GM18517 (cell line): ENCODE measurements around the gene SH3D21.
A peak's percentile ranks its signal among the peaks of the same experiment; 100 is the strongest.

ENCODE experiments used
- ATAC-seq: cut with Tn5 transposase; IDR thresholded peaks from one replicate; pipeline ENCODE4 v1.9.1; 2021; ENCODE audit warnings: mild to moderate bottlenecking, moderate library complexity; ENCODE audit not compliant: unreplicated experiment

Gene SH3D21

DNA sequence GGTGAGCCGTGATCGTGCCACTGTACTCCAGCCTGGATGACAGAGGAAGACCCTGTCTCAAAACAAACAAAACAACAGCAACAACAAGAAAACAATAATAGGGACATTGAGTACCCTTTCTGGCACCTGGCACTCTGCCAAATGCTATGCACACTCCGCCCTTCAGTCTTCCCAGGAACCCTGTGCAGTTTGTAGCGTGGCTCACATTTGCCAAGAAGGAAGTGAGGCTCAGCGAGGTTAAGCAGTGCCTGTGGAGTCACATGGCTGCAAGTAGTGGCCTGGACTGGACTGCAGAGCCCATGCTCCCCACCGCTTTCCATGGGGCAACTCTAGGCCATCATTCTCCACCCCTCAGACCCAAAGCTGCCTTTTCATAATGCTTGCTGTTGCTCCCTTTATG is 22.5 kb downstream of the SH3D21 start:
- ATAC-seq = no peak

DNA sequence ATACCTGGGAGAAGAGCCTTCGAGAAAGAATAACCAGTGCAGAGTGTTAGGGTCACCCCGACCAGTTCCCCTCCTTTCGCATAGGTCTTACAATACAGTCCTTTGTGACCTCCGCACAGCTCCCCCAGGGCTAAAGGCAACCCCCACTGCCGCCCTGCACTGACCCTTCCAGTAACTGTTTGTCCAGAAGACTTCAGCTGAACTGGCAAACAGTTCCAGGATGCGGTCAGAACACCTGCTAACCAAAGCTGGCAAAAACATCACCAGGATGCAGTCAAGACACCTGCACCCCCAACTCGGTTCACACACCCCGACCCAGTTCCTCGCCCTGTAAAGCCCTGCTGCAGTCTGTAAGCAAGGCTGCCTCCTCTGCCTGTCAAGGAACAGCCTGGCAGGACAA is 23.6 kb downstream of the SH3D21 start:
- ATAC-seq = no peak

DNA sequence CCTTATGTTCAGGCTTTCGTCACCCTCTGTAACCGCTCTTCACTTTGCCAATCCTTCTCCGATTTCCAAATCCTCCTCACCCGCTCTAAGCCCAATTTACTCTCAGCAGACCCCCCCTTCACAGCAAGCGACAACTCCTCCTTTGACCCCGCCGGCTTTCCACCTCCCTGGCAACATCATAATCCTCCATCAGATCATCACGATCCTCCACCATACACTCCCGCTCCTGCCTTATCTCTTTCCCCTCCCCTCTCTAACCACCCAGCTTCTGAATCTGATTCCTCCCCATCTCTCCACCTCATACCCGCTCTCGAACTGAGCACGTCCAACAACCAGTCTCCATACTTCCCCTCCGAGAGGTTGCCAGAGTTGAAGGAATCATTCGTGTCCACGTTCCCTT is 24.8 kb downstream of the SH3D21 start:
- ATAC-seq = no peak

DNA sequence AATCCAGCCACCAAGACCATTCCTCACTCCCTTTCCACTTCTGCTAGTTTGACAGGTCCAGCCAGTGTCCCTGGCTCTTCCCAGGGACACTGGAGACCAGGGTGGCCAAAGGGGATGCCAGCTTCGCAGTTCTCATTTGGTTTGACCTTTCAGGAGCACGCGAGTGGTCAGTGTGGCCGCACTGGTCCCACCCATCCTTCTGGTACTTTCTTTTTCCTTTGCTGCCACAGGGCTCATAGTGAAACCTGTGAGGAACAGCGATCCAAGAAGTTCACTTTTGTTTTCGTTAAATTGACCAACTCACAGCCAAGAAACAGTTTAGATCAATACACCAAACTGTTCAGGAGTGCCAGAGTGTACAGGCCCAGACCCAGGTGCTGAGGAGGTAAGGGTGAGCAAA is 31.7 kb downstream of the SH3D21 start:
- no peak for ATAC-seq

DNA sequence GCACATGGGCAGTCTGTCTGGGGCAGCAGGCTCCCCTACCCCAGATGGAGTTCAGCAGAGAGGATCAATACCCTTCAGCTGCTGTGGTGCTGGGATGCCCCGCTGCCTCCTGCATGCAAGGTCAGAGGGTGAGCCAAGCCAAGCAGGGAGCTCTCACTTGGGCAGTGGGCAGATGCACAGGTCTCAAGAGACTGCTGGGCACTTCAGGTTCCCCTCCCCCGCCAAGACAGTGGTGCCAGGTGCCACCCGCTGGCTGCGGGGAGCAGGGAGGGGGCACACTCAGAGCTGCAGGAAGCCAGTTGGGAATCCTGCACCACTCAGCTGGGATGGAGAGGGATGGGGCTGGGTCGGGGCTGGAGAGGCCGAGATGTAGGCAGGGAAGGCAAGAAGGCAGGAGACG is 33.0 kb downstream of the SH3D21 start:
- ATAC-seq = no peak

DNA sequence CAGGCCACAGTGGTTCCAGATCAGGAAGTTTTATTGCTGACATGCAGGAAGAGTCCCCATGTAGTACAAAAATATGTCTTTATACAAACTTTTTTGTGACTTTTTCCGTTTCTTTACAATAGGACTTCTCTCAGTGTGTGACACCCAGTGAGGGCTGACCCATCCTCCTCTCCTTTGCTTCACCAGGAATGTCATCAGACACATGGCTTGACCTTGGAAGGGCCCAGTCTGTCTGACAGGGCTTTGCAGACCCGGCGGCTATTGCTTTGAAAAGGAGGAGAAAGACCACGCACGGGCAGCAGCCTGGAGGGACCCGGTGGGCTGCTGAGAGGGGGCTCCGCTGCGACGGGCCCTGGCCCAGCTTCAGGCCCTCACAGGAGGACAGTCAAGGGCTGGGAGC is 33.4 kb downstream of the SH3D21 start:
- ATAC-seq = no peak

DNA sequence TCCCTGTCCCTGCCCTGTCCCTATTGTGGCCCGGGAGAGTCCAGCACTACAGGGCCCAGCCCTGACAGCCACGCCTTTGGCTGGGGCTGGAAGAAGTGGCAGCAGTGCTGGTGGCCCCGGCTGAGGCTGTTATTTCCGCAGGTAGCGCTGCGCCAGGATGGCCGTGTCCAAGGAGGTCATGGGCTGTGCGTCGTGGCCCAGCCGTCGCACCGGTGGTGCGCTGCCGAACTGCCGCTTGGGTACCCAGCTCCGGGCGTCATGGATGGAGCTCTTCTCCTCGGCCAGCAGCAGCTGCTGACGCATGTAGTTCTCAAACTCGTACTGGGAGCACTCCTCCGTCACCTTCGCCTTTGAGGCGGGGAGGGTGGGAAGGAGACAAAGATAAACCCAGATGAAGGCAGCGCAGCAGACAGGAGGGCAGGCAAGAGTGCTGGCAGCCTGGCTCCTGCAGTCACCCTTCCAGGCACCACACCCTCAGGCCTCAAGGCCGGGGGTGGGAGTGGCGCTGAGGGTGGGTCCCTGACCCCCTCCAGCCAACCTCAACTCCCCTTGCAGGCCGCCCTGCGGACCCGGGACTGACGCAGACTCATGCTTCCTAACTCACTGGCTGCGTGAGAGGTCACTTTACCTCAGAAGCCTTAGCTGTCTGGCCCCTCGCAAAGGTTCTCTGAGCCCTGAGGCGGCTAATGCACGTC is 35.6 kb downstream of the SH3D21 start:
- ATAC-seq = no peak

DNA sequence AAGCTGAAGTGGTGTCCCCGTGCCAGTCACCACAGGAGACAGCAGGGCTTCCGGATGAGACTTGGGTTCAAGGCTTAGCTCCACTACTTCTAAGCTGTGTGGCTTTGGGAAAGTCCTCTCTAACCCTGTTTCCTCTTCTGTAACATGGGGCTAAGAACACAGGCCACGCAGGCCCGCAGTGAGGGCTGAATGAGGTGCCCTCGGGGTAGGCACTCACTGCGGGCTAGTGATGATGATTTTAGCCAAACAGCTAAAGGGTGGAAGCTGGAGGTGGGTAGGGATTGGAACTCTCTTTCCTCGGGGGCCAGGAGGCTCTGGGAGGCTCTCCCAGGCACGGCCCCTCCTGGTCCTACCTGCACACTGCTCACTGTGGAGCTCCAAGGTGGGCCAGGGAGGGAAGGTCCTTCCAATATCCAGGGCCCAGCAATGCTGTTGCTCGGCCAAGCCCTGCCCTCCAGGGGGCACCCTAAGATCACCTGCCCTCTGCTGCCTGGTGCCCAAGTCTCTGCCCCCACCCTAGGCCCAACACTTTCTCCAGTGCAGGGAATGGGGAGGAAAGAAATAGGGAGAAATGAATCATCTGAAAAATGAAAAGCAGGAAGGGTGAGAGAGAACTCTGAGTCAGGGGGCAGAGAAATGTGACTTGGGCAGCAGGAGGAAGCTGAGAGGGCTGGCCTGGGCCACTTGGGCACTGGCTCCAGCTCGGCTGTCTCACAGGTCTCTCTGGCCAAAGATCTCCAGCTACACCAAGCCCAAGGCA is 36.4 kb downstream of the SH3D21 start:
- ATAC-seq = no peak

DNA sequence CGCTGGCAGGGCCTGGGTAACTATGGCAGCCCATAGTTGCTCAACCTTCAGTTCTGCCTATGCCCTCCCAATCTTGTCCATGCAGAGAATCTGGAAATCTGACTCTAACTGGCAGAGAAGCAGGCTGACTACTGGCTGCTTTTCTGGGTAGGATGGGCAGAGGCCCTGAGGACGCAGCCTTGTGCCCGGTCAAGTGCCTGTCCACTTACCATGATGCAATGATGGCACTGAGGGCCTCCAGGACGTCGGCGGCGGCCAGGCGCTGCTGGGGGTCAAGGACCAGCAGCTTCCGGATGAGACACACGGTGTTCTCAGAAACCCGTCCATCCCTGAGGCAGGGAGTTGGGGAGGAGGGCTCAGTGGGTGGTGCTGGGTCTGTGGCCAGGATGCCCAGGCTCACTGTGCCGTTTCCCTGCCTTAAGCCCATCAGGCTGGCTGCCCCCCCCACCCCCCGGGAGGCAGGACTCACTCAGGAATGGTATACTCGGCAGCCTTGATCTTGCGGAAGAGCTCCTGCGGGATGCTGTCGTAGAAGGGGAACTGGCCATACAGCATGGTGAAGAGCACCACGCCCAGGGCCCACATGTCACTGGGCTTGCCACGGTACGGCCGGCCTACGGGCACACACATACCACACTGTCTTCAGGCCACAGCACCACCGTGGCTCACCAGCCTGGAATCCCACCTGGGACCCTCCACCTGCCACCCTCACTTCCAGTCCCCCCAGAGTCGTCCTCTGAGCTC is 37.7 kb downstream of the SH3D21 start:
- ATAC-seq = no peak

DNA sequence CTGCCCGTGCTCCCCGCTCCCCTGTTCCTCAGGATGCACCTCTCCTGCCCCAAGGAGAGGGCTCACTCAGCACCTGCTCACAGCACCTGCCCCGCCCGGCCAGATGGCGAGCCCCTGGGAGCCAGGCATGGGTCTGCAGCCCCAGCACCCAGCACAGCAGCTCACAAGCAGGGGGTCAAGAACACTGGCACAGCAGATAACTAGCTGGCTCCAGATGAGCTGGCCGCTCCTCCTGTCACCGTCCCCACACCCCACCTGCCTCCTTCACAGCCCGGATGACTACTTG is 38.2 kb downstream of the SH3D21 start:
- no peak for ATAC-seq

DNA sequence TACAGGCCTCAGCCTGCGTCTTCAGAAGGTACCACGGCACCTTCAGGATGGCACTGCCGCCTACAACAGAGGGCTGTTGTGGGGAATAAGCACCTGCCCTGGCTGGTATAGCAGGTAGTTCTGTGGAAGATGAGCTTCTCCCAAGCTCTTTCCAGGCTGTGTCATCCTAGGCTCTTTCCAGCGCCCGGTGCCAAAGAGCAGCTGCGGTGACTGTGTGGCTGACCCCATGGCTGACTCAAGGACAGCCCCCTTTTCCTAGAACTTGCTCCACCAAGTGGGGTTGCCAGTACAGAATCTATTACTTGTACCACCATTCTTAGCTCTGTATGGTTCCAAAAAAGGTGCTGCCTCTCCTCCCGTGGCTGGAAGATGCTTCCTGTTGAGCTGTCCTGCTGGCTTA is 39.2 kb downstream of the SH3D21 start:
- no peak for ATAC-seq

DNA sequence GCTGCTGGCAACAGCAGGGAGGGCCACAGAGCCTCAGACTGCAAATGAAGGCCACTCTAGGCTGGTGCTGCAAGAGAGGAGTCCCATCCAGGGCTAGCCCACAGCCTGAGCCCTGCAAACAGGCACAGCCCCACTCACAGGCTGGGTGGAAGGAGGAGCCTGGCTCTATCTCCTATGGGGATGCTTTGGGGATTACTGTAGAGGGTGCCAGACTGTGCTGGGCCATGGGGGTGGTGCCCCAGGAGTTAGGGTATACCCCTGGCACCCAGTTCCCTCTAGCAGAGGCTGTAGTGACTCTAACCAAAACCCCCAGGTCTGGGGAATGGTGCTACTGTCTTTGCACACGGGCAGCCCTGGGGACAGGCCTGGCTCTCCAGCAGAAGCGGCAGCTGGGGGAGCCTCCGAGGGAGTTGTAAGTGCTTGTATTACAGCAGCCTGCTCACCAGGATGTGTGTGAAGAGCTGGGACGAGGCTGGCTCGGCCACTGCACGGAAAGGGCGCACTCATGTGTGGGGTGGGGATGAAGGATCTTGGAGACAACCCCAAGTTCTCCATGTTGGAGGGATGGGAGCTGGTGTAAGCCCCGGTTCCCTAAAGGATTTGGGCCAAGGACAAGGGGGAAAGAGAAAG is 40.7 kb downstream of the SH3D21 start:
- ATAC-seq = no peak

DNA sequence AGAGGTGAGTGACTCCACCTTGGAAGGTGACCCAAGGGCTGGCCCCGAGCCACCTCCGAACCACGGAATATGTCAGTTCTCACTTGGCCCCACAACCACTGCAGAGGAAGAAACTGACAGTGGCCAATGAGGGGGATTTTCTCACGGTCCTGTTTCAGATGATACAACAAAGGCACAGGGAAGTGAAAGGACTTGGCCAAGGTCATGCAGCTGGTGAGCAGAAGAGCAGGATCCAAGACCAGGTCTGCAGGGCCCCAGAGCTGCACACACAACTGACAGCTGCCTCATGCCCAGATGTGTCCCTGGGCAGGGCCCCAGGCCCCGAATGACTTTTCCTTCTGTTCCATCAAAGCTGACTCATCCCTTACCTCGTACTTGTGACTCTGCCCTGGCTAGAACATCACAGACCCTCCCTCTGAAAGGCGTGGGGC is 43.1 kb downstream of the SH3D21 start:
- peak; percentile 60 for ATAC-seq

DNA sequence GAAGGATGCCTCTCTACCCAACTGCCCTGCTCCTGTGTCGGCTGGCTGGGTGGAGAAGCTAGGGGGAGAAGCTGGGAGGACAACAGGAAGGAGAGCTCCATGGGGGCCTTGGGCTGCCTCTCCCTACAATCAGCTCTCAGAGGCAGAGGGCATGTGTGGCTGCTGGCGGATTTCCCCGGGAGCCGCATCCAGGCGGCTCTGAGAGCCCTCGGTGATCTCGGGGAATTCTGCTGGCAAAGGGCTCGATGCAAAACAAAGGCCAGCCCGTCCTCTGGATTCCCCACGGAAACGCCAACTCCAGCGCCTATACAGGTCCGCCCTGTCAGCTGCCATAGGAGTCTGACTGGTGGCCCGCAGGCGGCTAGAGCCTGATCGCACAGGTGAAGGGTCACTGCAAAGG is 43.7 kb downstream of the SH3D21 start:
- ATAC-seq = no peak

DNA sequence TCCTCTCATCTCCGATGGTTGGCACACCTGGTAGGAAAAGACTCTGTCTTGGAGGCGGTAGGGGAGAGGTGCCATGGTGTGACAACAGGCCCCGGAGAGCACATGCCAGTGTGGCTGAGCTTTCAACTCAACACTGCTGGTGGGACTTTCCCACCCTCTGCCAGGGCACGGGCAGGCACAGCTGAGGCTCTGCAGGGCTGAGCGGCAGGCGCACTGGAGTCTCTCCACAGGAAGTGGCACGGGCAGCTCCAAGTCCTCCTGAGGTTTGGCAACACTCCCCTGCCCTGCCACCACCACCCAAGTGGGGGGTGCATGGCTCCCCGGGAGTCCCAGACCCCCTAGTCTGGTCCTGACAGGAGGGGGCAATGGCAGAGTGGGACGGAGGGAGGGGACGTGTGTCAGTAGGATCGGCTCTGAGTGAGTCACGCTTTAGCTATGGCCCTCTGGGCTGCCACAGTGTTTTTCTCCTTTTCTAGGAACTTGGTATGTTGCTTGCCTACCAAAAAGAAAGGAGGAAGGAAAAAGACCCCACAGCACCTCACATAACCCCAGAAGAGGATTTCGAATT is 44.6 kb downstream of the SH3D21 start:
- no peak for ATAC-seq

DNA sequence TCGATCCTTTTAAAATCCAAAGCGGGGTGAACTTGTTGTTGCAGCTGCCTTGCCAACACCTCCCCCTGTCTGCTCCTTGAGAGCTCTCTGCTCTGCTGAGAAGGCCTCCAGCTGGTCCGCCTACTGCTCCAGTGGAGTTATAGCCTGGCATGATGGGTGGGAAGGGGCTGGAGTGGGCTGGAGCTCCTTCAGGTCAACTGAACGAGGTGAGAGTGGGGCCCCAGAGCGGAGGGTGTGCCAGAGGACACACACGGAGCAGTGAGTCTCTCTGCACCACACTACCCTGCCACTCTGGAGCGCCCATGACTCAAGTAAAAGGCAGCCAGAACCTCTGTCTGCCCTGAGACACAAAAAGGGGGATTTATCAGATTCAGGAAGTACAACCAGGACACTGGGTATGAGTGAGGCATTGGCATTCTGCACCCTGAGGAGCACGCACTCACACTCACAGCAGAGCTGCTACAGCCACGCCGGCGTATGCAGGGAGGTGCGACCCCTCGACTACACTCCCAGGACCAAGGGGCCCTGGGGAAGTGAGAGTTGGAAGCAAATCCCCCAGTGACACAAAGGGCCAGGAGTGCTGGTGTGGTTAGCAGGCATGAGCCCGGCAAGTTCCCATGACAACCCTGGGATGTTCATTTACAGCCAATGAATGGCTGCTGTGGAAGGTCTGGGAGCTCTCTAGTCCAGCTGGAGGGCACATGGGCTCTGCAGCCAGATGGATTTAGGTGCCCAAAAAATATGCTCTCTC is 45.2 kb downstream of the SH3D21 start:
- ATAC-seq = no peak

DNA sequence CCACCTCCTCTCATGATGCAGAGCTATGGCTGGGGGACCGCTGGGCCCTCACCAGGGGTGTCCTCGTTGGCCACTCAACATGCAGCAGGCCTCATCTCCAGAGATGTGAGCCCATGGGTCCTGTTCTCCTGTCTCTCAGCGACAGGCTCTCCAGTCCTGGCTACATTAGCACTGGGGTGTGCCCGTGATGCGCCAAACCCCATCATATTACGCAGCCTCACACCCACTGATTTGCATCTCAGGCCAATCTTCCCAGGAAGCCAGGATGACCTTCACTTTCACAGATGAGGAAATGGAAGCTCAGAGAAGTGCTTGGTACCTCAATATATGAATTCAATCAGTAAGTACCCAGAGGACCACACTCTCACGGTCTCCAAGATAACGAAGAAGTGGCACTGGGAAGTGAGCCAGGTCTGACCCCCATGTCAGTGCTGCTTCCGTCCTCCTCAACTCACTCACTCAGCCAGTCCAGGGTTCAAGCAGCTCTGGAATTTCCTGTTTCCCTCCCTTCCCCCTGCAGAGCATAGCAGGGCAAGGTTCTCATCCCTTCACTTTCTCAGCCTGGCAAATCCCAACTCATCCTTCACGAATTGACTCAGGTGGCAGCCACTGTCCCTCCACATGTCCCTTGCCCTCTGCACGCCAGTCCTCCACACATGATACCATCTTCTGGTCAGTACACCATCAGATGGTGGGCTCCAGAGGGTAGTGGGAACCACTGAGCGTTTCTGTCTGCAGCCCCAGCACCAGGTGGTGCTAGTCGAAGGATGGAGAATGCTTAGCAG is 46.1 kb downstream of the SH3D21 start:
- ATAC-seq = no peak

DNA sequence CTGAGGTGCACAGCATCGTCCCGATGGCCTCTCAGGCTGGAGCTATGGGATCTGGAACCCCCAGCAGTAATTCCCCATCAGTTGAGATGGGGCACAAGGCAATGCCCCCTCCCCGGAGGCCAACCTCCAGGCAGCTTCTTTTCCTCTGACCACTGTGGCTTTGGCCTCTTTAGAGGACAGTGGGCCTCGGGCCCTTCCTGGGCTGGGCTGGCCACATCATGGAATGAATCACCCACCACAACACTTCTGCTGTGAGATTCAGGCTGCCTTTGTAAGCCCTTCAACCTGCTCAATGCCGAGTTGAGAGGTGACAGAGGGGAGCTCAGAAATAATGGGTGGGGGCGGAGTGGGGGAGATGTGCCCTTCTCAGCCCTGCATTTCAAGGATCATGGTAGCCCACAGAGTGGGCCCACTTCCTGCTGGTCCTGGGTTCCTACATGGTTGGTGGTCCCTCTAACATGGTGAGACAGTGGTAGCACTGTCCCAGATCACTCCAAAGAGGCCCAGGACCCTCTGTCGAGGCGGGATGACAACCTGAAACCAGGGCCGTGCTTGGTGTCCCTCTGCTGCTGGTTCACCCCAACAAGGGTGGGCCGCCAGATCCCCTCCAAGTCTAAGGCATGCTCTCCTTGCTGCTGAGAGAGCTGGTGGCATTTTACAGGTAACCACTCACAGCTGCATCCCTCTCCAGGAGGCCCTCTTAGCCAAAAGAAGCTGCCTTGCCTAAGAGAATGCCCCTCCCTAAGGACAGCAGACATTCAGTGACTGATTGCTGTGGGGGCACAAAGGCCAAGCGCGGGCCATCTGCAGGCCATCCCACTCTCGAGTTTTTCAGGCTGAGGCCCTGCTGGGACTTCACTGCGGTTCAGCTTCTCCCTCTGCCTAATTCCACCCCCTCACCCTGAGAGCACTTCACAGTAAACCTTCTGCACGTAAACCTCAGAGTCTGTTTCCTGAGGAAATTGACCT is 47.0 kb downstream of the SH3D21 start:
- ATAC-seq = no peak

DNA sequence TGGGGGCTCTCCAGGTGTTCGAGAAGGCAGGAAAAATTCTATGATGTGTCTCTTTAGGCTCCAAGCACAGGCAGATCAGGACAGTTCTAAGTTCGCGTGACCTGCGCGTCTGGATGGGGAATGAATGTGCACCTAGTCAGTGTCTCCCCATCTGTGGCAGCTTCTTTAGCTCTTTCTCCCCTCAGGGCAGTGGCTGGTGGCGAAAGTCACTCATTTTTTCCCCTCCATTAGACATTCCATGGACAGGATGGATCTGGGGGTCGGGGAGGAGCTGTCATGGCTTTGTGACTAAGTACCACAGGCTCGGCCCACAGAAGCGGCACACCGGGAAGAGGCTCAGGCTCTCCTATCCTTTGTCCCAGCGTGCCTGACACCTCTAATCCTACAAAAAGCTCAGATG is 48.3 kb downstream of the SH3D21 start:
- no peak for ATAC-seq
